Measurements from ENCODE around the gene HOXB5.

DNA sequence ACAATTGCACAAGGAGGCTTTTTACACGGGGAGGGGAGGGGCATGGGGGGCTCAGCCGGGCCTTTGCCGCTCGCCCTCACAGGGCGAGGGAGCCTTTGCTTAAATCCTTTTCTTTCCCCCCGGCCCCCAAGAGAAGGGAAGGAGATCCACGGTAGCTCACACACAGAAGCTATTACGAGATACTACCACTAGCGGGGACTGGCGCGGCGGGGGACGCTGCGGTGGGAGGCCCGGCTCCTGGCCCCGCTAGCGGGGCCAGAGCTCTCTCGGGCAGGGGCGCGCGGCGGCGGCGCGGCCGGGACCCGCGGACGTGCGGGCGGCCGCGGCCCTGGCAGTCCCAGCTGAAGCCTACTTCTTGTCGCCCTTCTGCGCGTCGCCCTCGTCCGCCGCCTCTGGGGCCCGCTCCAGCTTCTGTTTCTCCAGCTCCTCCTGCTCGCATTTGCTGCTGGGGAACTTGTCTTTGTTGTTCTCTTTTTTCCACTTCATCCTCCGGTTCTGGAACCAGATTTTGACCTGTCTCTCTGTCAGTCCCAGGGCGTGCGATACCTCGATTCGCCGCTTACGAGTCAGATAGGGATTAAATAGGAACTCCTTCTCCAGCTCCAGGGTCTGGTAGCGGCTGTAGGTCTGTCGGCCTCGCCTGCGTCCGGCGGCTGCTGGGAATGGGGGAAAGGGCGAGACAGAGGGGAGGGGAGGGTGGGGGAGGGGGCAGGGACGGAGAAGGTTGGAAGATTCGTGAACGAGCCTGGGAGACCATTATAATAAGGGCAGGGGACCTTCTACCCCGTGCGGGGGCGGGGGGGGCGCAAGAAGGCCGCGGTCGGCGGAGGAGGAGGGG, 19.5 kb upstream of the HOXB5 start:
- TF ChIP-seq ZNF565 (CRISPR knock-in tag; conservative IDR thresholded peaks at IDR 0.05; ENCODE audit: low read depth) (no peak), ZNF8 (CRISPR knock-in tag; IDR thresholded peaks at IDR 0.05) (no peak), RARB (CRISPR knock-in tag; IDR thresholded peaks at IDR 0.05) (no peak), TCF4 (CRISPR knock-in tag; IDR thresholded peaks at IDR 0.05; ENCODE audit: borderline replicate concordance) (no peak), PPARA (CRISPR knock-in tag; IDR thresholded peaks at IDR 0.05; ENCODE audit: borderline replicate concordance) (no peak), ARNTL (CRISPR knock-in tag; IDR thresholded peaks at IDR 0.05; ENCODE audit: borderline replicate concordance, low read depth) (no peak)
- TF ChIP-seq, protein P1, sequence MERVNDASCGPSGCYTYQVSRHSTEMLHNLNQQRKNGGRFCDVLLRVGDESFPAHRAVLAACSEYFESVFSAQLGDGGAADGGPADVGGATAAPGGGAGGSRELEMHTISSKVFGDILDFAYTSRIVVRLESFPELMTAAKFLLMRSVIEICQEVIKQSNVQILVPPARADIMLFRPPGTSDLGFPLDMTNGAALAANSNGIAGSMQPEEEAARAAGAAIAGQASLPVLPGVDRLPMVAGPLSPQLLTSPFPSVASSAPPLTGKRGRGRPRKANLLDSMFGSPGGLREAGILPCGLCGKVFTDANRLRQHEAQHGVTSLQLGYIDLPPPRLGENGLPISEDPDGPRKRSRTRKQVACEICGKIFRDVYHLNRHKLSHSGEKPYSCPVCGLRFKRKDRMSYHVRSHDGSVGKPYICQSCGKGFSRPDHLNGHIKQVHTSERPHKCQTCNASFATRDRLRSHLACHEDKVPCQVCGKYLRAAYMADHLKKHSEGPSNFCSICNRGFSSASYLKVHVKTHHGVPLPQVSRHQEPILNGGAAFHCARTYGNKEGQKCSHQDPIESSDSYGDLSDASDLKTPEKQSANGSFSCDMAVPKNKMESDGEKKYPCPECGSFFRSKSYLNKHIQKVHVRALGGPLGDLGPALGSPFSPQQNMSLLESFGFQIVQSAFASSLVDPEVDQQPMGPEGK (CRISPR knock-in tag; IDR thresholded peaks at IDR 0.05; ENCODE audit: borderline replicate concordance) = no peak
